Measurements from ENCODE around the gene UGT1A4. TPM values are rescaled to one million over a fixed set of nuclear protein-coding genes. Genes with fewer than 3 reads are reported as not detected.

The UGT1A4 gene
- total RNA-seq, 1 experiment from 2014 or later = 0.12 TPM

DNA sequence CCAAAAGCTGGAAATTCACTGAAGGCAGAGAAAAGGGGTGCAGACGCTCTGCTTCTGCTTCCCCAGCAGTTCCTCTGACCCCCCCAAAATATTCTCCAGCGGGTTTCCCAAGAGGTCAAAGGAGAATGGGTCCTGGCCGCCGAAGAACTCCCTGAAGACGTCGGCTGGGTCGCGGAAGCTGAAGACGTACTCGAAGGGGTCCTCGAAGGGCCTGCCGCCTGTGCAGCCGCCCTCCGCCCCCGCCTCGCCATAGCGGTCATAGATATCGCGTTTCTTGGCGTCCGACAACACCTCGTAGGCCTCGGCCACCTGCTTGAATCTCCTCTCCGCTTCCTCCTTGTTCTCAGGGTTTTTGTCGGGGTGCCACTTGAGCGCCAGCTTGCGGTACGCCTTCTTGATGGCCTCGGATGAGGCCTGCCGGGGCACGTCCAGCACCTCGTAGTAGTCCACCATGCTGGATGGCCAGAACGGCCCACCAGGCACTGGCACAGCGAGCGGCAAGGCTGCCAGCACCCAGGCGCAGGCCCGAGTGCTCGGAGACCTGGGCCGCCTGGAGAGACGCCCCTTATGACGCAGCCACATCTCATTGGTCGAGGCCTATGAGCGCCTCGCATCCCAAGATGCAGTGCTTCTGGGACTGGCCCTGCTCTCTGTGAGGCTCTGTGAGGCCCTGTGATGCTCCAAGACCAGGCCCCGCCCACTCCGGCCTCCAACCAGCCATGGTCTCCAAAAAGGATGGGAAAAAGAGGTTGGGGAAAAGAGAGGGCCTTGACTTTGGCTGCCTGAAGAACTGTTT is 25.1 kb downstream of the UGT1A4 start:
- no peak overlapping the region for H3K9ac ChIP-seq (ENCODE audit: low read length)
- H3K79me2 ChIP-seq (ENCODE audit: insufficient read depth, low read length) = no peaks in the 10 kb centered on the region

DNA sequence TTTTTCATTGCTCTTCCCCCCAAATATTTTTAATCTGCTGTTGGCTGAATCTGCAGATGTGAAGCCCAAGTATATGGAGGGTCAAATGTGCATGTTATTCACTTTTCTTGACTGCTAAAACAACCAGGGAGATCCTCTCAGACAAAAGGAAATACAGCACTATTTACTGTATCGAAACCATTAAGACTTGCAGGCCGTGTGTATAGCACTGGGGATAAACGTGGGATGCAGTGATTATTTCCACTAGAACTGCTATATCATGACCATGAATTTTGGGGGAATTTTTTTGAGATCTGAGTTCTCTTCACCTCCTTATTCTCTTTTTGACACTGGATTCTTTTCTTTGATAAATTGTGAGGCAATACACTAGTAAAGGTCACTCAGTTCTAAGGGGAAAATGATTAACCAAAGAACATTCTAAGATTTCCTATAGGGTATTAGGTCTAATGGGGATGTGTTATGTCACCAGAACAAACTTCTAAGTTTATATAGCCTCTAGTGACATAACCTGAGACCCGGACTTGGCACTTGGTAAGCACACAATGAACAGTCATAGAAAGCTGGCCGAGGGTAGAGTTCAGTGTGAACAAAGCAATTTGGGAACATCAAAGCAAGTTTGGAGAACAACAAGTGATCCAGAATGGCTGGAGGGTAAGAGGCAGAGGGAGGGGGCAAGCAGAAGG is 26.7 kb downstream of the UGT1A4 start:
- Histone ChIP-seq H3K4me1 (ENCODE audit: control insufficient read depth in 1 of 2, insufficient read depth in 2 of 2, low read length in 2 of 2) (no peaks in the 10 kb centered on the region), H4K20me1 (ENCODE audit: insufficient read depth) (no peaks in the 10 kb centered on the region), H3K27ac (ENCODE audit: low read depth, low read length) (no peak overlapping the region), H3K27me3 (ENCODE audit: insufficient read depth, low read length) (no peaks in the 10 kb centered on the region), H3K36me3 (ENCODE audit: control insufficient read depth in 1 of 2, insufficient read depth in 2 of 2, low read length in 2 of 2) (no peaks in the 10 kb centered on the region), H3K9ac (ENCODE audit: low read length) (no peak overlapping the region), H3K4me2 (ENCODE audit: low read length) (no peak overlapping the region), H3K79me2 (ENCODE audit: insufficient read depth, low read length) (no peaks in the 10 kb centered on the region), H3K9me3 (ENCODE audit: control insufficient read depth in 1 of 2, insufficient read depth in 1 of 2, low read depth in 1 of 2, low read length in 2 of 2) (no peaks in the 10 kb centered on the region), H3K9me2 (ENCODE audit: insufficient read depth) (no peaks in the 10 kb centered on the region), H2AFZ (ENCODE audit: low read depth, low read length, poor library complexity, severe bottlenecking) (no peak overlapping the region), H3K4me3 (replicated peaks in 1 of 2; ENCODE audit: low read depth in 1 of 2, low read length in 2 of 2) (no peak overlapping the region)
- no TSS peak for BruUV-seq (replicated peaks)
- TF ChIP-seq RAD21 (IDR thresholded peaks at IDR 0.05; ENCODE audit: low read depth) (no peak), YY1 (IDR thresholded peaks at IDR 0.05; ENCODE audit: extremely low read depth, insufficient replicate concordance, low read depth, low read length) (no peak), EZH2 (IDR thresholded peaks at IDR 0.05) (no peak), POLR2A (IDR thresholded peaks at IDR 0.05; ENCODE audit: borderline replicate concordance, extremely low read depth, insufficient read depth, insufficient read length) (no peak), JUND (IDR thresholded peaks at IDR 0.05) (no peak), ZNF274 (IDR thresholded peaks at IDR 0.05; ENCODE audit: low read depth, low read length) (no peak), POLR2AphosphoS5 (IDR thresholded peaks at IDR 0.05; ENCODE audit: low read depth, low read length) (no peak), SIN3A (IDR thresholded peaks at IDR 0.05; ENCODE audit: low read depth) (no peak), TCF7L2 (IDR thresholded peaks at IDR 0.05; ENCODE audit: borderline replicate concordance, extremely low read depth, insufficient read depth, insufficient read length) (no peak)
- TF ChIP-seq, protein P1, sequence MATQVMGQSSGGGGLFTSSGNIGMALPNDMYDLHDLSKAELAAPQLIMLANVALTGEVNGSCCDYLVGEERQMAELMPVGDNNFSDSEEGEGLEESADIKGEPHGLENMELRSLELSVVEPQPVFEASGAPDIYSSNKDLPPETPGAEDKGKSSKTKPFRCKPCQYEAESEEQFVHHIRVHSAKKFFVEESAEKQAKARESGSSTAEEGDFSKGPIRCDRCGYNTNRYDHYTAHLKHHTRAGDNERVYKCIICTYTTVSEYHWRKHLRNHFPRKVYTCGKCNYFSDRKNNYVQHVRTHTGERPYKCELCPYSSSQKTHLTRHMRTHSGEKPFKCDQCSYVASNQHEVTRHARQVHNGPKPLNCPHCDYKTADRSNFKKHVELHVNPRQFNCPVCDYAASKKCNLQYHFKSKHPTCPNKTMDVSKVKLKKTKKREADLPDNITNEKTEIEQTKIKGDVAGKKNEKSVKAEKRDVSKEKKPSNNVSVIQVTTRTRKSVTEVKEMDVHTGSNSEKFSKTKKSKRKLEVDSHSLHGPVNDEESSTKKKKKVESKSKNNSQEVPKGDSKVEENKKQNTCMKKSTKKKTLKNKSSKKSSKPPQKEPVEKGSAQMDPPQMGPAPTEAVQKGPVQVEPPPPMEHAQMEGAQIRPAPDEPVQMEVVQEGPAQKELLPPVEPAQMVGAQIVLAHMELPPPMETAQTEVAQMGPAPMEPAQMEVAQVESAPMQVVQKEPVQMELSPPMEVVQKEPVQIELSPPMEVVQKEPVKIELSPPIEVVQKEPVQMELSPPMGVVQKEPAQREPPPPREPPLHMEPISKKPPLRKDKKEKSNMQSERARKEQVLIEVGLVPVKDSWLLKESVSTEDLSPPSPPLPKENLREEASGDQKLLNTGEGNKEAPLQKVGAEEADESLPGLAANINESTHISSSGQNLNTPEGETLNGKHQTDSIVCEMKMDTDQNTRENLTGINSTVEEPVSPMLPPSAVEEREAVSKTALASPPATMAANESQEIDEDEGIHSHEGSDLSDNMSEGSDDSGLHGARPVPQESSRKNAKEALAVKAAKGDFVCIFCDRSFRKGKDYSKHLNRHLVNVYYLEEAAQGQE (IDR thresholded peaks at IDR 0.05; ENCODE audit: low read depth) = no peak
- ATAC-seq = no peak
- ChIA-PET RAD21 (ENCODE audit: low non-redundant PET in 1 of 2, low total read pairs in 2 of 2, uncharacterized antibody in 2 of 2, unreplicated experiment in 2 of 2) (no interaction called here), POLR2A (no interaction called here), CTCF (no interaction called here)
- intact Hi-C loops (cut with micrococcal nuclease) = no loop called here
- DNase-seq (ENCODE audit: low read depth, low spot score) = no peak

More for the DNA sequence above, 25.1 kb downstream of the UGT1A4 start:
- no peaks in the 10 kb centered on the region for H3K4me1 ChIP-seq (ENCODE audit: control insufficient read depth in 1 of 2, insufficient read depth in 2 of 2, low read length in 2 of 2)
- H2AFZ ChIP-seq (ENCODE audit: low read depth, low read length, poor library complexity, severe bottlenecking) = no peak overlapping the region
- ChIA-PET RAD21 (ENCODE audit: low non-redundant PET in 1 of 2, low total read pairs in 2 of 2, uncharacterized antibody in 2 of 2, unreplicated experiment in 2 of 2) (no interaction called here), CTCF (no interaction called here), POLR2A (no interaction called here)
- H3K9me2 ChIP-seq (ENCODE audit: insufficient read depth) = no peaks in the 10 kb centered on the region
- H3K27ac ChIP-seq (ENCODE audit: low read depth, low read length) = no peak overlapping the region
- ATAC-seq (no peak), DNase-seq (ENCODE audit: low read depth, low spot score) (no peak)
- TF ChIP-seq FOSL1 (IDR thresholded peaks at IDR 0.05; ENCODE audit: low read depth) (no peak), RAD21 (IDR thresholded peaks at IDR 0.05; ENCODE audit: low read depth) (no peak), ZNF274 (IDR thresholded peaks at IDR 0.05; ENCODE audit: low read depth, low read length) (no peak), EGR1 (IDR thresholded peaks at IDR 0.05; ENCODE audit: low read depth) (no peak), POLR2A (IDR thresholded peaks at IDR 0.05; ENCODE audit: borderline replicate concordance, extremely low read depth, insufficient read depth, insufficient read length) (no peak), SP1 (IDR thresholded peaks at IDR 0.05; ENCODE audit: low read depth) (no peak), TCF7L2 (IDR thresholded peaks at IDR 0.05; ENCODE audit: borderline replicate concordance, extremely low read depth, insufficient read depth, insufficient read length) (no peak)
- TF ChIP-seq, protein P2, sequence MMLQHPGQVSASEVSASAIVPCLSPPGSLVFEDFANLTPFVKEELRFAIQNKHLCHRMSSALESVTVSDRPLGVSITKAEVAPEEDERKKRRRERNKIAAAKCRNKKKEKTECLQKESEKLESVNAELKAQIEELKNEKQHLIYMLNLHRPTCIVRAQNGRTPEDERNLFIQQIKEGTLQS (IDR thresholded peaks at IDR 0.05) = no peak
- intact Hi-C loops (cut with micrococcal nuclease) = no loop called here
- no peak overlapping the region for H3K4me2 ChIP-seq (ENCODE audit: low read length)
- H3K36me3 ChIP-seq (ENCODE audit: control insufficient read depth in 1 of 2, insufficient read depth in 2 of 2, low read length in 2 of 2) = no peaks in the 10 kb centered on the region
- H3K9me3 ChIP-seq (ENCODE audit: control insufficient read depth in 1 of 2, insufficient read depth in 1 of 2, low read depth in 1 of 2, low read length in 2 of 2) = no peaks in the 10 kb centered on the region
- H4K20me1 ChIP-seq (ENCODE audit: insufficient read depth) = no peaks in the 10 kb centered on the region
- H3K27me3 ChIP-seq (ENCODE audit: insufficient read depth, low read length) = no peaks in the 10 kb centered on the region
- no peak overlapping the region for H3K4me3 ChIP-seq (replicated peaks in 1 of 2; ENCODE audit: low read depth in 1 of 2, low read length in 2 of 2)
- BruUV-seq (replicated peaks) = no TSS peak

Measured in HCT116 (cell line).